BE2C (cell line): ENCODE data around the gene PTPRD.

Experiments used
- DNase-seq: peaks from one replicate; pipeline ENCODE4 v3.0.0-alpha.2; 2020
- H3K27me3 ChIP-seq: fragments of 250-450 bp; sonication (Bioruptor Pico); 2 replicates; pipeline ENCODE4 v1.5.1; 2020; ENCODE audit warnings: mild to moderate bottlenecking
- H3K36me3 ChIP-seq: fragments of 250-450 bp; sonication (Bioruptor Pico); 2 replicates; pipeline ENCODE4 v1.5.1; 2020; ENCODE audit warnings: mild to moderate bottlenecking
- H3K4me1 ChIP-seq: fragments of 250-450 bp; sonication (Bioruptor Pico); 2 replicates; pipeline ENCODE4 v1.5.1; 2020
- H3K4me3 ChIP-seq: 2 replicates; pipeline ENCODE4 v1.5.1; 2011; ENCODE audit warnings: low read depth, low read length
- H3K9me3 ChIP-seq: fragments of 250-450 bp; sonication (Bioruptor Pico); 2 replicates; pipeline ENCODE4 v1.5.1; 2020
- TF ChIP-seq, protein P1 (sequence below): IDR thresholded peaks from 2 replicates; pipeline ENCODE4 v1.5.1; 2012; ENCODE audit warnings: mild to moderate bottlenecking, low read depth, low read length

The PTPRD gene

DNA sequence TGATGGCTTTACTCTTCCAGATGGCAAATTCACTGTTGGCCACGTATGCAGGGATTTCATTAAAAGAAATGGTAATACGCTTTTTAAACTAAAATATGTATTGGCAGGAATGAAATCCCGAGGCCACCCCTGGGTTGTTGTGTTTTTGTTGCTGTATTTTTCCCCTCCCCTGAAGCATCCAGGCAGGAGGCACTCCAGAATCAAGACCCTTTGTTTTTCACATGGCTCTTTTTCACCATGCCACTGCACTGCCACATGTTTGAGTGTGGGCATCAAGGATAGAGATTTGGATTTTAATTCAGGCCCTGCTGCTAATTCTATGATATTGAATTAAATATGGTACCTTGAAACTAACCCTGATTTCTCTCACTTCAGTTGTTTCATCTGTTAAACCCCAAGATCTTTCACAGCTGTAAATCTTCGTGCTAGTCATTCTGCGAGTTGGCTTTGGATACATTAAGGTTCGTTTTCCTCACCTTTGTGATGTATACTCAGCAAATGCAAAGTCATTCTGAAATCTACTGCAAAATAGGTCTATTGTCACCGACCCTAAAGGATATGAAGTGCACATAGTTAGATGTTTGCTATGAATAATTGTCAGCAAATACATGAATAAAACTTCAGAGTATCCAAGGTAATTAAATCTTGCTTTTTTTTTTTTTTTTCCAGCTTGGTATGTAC, 533.4 kb downstream of the PTPRD start:
- H3K36me3 ChIP-seq, result no peaks in the 10 kb centered on the region
- no peaks in the 10 kb centered on the region for H3K4me1 ChIP-seq
- TF ChIP-seq, protein P1, sequence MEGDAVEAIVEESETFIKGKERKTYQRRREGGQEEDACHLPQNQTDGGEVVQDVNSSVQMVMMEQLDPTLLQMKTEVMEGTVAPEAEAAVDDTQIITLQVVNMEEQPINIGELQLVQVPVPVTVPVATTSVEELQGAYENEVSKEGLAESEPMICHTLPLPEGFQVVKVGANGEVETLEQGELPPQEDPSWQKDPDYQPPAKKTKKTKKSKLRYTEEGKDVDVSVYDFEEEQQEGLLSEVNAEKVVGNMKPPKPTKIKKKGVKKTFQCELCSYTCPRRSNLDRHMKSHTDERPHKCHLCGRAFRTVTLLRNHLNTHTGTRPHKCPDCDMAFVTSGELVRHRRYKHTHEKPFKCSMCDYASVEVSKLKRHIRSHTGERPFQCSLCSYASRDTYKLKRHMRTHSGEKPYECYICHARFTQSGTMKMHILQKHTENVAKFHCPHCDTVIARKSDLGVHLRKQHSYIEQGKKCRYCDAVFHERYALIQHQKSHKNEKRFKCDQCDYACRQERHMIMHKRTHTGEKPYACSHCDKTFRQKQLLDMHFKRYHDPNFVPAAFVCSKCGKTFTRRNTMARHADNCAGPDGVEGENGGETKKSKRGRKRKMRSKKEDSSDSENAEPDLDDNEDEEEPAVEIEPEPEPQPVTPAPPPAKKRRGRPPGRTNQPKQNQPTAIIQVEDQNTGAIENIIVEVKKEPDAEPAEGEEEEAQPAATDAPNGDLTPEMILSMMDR, result no peak
- H3K27me3 ChIP-seq, result no peaks in the 10 kb centered on the region
- H3K9me3 ChIP-seq, result no peaks in the 10 kb centered on the region
- DNase-seq, result no peak
- H3K4me3 ChIP-seq, result no peak overlapping the region

DNA sequence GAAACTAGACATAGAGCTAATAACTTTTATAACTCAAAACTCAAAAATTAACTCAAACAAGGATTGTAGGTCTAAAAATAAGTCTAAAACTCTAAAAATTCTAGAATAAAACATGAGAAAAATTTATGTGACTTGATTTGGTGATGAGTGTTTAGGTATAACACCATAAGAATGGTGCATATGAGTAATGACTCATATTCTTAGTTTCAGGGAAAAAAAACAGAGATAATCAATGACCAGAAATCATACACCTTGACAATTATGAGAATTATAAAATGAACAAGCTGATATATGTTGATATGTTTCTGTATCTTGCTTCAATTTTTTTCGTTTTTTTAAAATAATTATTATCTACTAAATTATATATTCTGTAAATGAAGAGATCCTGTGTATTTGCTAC, 541.2 kb downstream of the PTPRD start:
- Histone ChIP-seq H3K4me1 (no peaks in the 10 kb centered on the region), H3K9me3 (no peaks in the 10 kb centered on the region), H3K27me3 (no peaks in the 10 kb centered on the region), H3K4me3 (no peak overlapping the region), H3K36me3 (no peaks in the 10 kb centered on the region)
- DNase-seq, result no peak
- TF ChIP-seq, protein P1, result no peak

DNA sequence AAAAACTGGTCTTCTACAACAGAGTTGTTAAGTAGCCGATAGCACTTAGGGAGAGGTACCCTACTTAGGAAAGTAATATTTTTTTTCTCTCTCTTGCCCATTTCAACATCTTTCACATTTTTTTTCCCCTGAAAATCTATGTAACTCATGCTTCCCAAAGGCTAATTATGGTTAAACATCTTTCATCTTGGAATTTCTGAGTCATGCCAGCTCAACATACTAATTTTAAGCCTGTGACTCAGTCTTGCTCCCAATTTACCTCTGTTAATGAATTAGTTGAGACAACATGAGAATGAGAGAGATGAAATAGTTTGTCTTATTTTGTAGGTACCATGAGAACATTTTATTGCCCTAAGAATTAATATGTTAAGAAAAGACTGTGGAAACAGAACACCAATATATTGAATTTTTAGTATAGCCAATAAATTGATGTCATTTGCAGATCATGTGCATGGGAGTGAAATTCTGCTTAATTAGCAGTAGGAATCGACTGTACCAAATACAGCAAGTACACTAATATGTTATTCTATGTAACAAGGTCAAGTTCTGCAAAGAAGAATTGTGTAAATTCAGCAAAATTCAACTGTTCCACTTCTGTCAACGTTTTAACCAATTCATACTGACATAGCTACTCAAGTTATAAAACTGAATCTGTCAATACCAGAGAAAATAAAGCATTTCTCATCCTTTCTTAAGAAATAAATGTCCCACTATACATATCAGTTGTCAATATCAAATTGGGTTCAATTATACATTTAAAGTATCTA, 550.0 kb downstream of the PTPRD start:
- Histone ChIP-seq H3K9me3 (no peaks in the 10 kb centered on the region), H3K4me1 (no peaks in the 10 kb centered on the region), H3K36me3 (no peaks in the 10 kb centered on the region), H3K4me3 (no peak overlapping the region), H3K27me3 (no peaks in the 10 kb centered on the region)
- no peak for DNase-seq
- TF ChIP-seq, protein P1, result no peak

DNA sequence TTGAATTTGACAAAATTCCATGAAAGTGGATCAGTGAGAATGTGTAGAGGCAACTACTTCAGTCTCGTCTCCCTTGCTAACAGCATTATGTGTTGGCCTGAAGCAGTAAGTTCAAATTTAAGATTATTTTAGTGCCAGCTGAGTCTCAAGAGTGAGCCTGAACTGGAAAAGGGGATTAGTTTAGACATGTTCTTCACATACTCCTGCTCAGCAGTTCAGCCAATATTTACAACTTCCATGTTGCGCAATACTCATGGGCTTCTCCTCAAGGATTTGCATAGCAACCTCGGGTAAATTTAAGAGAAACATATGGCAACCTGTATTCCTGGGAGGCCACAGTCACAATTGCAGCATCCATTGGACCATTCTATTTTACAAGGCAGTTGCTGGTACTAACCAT, 553.8 kb downstream of the PTPRD start:
- H3K4me1 ChIP-seq, result no peaks in the 10 kb centered on the region
- H3K9me3 ChIP-seq, result no peaks in the 10 kb centered on the region
- no peak overlapping the region for H3K4me3 ChIP-seq
- TF ChIP-seq, protein P1, result no peak
- no peaks in the 10 kb centered on the region for H3K27me3 ChIP-seq
- no peaks in the 10 kb centered on the region for H3K36me3 ChIP-seq
- DNase-seq, result no peak

DNA sequence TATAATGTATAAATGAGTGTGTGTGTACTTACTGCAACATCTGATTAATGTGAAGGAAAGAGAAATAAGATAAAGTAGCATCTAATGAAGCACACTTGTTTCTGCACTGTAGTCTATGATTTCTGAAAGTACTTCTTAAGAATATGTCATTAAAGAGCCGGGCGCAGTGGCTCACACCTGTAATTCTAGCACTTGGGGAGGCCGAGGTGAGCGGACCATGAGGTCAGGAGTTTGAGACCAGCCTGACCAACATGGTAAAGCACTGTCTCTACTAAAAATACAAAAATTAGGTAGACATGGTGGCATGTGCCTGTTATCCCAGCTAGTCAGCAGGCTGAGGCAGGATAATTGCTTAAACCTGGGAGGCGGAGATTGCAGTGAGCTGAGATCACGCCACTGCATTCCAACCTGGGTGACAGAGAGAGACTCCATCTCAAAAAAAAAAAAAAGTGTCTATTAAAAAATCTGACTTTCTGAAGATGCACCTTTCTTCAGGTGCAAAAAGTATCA, 556.9 kb downstream of the PTPRD start:
- H3K27me3 ChIP-seq, result no peaks in the 10 kb centered on the region
- no peak for DNase-seq
- TF ChIP-seq, protein P1, result no peak
- H3K4me3 ChIP-seq, result no peak overlapping the region
- H3K9me3 ChIP-seq, result no peaks in the 10 kb centered on the region
- H3K4me1 ChIP-seq, result no peaks in the 10 kb centered on the region
- H3K36me3 ChIP-seq, result no peaks in the 10 kb centered on the region

DNA sequence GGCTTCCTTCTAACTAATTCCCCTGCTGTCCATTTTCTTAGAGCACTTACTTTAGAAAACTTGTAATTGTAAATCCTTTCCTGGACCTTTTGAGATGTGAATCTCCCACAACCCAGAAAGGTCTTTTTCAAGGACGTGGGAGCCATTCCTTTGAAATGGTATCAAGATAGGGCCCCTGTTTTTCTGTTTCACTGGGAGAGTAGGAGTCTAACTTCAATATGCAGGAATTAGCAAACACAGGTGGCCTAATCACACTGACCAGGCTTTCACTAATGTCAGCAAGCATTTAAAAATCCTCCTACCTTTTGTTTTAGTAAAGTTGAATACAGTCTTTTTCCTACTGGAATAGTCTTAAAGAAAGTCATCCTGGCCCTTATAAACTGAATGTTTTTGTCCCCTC, 558.3 kb downstream of the PTPRD start:
- DNase-seq, result no peak
- no peak overlapping the region for H3K4me3 ChIP-seq
- no peaks in the 10 kb centered on the region for H3K27me3 ChIP-seq
- H3K36me3 ChIP-seq, result no peaks in the 10 kb centered on the region
- no peaks in the 10 kb centered on the region for H3K9me3 ChIP-seq
- TF ChIP-seq, protein P1, result no peak
- no peaks in the 10 kb centered on the region for H3K4me1 ChIP-seq
